Choroid plexus epithelial cell (primary cell): ENCODE measurements around the gene UBAP2L.

Experiments used
- DNase-seq: peaks from one replicate; pipeline ENCODE4 v3.0.0-alpha.2; 2010; ENCODE audit warnings: low read depth
- H3K4me3 ChIP-seq: 2 replicates; pipeline ENCODE4 v1.5.1; 2011; ENCODE audit warnings: low read depth, mild to moderate bottlenecking, control low read depth, low read length, moderate library complexity
- CTCF ChIP-seq: conservative IDR thresholded peaks from 2 replicates; pipeline ENCODE4 v1.5.1; 2011; ENCODE audit warnings: low read depth, mild to moderate bottlenecking, control low read depth, inconsistent platforms, low read length, moderate library complexity

UBAP2L gene

DNA sequence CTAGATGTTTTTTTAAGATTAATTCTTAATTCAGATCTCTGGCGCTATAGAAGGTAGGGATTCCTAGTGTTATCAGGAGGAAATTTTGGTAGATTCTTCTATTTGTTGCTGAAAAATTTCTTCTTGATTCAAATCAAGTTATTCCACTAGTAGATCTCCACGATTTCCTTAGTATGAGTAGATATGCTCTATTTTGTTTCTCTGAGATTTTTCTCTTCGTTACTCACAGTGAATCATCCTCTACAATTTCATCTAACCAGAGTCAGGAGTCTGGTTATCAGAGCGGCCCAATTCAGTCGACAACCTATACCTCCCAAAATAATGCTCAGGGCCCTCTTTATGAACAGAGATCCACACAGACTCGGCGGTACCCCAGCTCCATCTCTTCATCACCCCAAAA is 32.9 kb downstream of the UBAP2L start:
- no peak for DNase-seq
- H3K4me3 ChIP-seq = no peak overlapping the region
- no peak for TF ChIP-seq CTCF

GRCh38 chr1:154256686-154257085 is 35.9 kb downstream of the UBAP2L start:
- H3K4me3 ChIP-seq = no peak overlapping the region
- DNase-seq = no peak
- TF ChIP-seq CTCF = no peak

DNA sequence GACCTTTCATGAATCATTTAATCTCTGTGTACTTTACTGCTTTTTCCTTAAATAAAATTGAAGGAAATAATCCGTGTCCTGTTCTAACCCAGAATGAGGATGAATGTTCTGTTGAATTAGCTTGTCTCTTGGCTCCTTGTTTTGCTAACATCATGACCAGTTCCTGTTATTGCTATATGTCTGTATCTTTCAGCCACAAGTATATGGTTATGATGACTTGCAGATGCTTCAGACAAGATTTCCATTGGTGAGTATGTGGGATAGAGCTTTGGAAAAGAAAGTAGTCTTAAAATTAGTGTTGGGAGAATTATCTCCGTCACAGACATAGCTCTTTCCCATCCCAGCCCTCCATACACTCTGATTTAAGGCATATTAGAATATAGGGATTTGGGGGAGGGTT is 38.0 kb downstream of the UBAP2L start:
- no peak for DNase-seq
- no peak overlapping the region for H3K4me3 ChIP-seq
- no peak for TF ChIP-seq CTCF

- H3K4me3 ChIP-seq = no peak overlapping the region
- no peak for DNase-seq
- no peak for TF ChIP-seq CTCF
Measured at GRCh38 chr1:154260127-154260526, 39.4 kb downstream of the UBAP2L start.

DNA sequence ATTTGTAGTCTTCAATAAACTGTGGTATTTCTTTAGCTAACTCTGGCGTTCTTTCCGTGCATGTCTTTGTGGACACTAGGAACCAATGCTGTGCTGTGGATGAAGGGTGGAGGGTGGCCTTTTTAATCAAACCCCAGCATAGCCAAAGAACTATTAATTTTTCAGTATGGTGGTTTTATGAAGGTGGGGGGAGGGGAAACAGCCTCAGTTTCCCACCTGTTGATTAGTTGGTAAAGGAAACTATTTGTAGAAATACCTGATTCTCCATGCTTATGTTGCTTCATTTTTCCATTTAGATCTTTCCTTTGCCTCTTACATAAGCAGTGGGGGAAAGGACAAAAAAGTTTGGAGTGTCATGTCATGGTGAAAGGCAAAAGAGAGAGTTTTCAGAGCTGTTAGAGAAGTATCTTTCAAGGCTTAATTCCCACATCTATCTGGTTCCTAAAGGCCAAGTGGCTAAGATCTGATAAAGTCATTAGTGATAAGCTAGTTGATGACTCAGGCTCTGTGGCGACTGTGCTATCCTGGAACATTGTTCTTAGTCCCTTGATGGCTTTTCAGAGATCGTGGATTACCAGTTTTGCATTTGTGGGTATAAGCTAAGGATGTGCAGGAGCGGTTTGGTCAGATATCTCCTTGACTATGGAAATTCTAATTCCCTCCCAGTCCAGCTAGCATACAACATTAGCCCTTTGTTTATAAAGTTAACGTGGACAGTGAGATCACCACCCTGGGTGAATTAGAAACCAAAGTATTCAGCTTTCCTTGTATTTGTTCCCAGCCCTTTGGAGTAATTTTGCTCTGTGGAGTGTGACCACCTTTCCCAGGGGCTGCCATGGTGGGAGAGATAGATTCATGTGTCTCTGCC is 42.9 kb downstream of the UBAP2L start:
- no peak for TF ChIP-seq CTCF
- no peak for DNase-seq
- no peak overlapping the region for H3K4me3 ChIP-seq

DNA sequence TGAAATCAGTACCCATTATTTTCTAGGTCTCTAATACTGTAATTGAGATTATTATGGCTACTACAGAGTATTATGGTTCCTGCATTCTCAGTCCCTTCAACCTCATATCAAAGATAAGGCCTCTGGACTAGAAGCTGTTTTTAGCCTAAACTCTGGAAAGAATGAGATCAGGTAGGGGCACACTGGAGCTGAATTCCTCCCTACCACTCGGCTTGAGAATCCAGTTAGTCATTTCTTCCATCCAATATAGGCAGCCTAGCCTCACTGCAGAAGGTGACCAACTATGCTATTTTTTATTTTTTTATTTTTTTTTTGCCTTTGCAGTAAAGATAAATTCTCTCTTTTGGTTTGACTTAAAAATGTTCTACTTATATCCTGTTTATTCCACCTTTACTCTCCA is 43.7 kb downstream of the UBAP2L start:
- TF ChIP-seq CTCF = no peak
- H3K4me3 ChIP-seq = no peak overlapping the region
- no peak for DNase-seq

DNA sequence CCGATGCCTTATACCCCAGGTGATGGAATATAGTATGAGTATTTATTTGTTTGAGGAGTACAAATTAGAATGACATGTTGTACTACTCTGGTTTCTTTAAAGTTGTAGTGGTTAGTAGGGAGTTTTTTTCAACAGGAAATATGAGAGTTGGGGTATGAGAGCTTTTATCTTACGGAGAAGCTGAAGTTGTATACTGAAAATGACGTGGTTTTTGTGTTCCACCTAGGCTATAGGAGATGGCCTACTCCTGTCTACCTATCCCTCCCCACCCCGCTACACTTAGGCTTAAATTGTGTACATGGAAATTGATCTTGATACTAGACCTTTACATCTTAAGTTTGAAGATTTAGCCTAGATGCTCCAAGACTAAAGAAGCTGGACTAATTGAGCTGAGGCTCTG is 44.8 kb downstream of the UBAP2L start:
- TF ChIP-seq CTCF = no peak
- no peak overlapping the region for H3K4me3 ChIP-seq
- no peak for DNase-seq
